ENCODE results near the gene SPG21.

Gene SPG21

GRCh38 chr15:64959128-64959527 lies 30.6 kb downstream of the SPG21 start:
- no peak for TF ChIP-seq CTCF (IDR thresholded peaks at IDR 0.05; ENCODE audit: control insufficient read depth, extremely low read depth, insufficient read depth)
- DNase-seq (ENCODE audit: low read depth) = no peak
- H3K4me3 ChIP-seq (ENCODE audit: low read depth, low read length) = no peak overlapping the region

- no peak for TF ChIP-seq CTCF (IDR thresholded peaks at IDR 0.05; ENCODE audit: control insufficient read depth, extremely low read depth, insufficient read depth)
These were observed 35.3 kb downstream of the SPG21 start for GRCh38 chr15:64954395-64954794.

GRCh38 chr15:64951777-64952418 lies 37.8 kb downstream of the SPG21 start:
- DNase-seq (ENCODE audit: low read depth) = no peak
- no peak overlapping the region for H3K4me3 ChIP-seq (ENCODE audit: low read depth, low read length)
- no peak for TF ChIP-seq CTCF (IDR thresholded peaks at IDR 0.05; ENCODE audit: control insufficient read depth, extremely low read depth, insufficient read depth)

More at GRCh38 chr15:64954395-64954794, 35.3 kb downstream of the SPG21 start:
- DNase-seq (ENCODE audit: low read depth) = no peak
- H3K4me3 ChIP-seq (ENCODE audit: low read depth, low read length) = no peak overlapping the region

GRCh38 chr15:64950888-64951287 lies 38.8 kb downstream of the SPG21 start:
- no peak for TF ChIP-seq CTCF (IDR thresholded peaks at IDR 0.05; ENCODE audit: control insufficient read depth, extremely low read depth, insufficient read depth)
- no peak for DNase-seq (ENCODE audit: low read depth)
- no peak overlapping the region for H3K4me3 ChIP-seq (ENCODE audit: low read depth, low read length)

GRCh38 chr15:64949383-64950186 lies 40.1 kb downstream of the SPG21 start:
- DNase-seq (ENCODE audit: low read depth) = no peak
- TF ChIP-seq CTCF (IDR thresholded peaks at IDR 0.05; ENCODE audit: control insufficient read depth, extremely low read depth, insufficient read depth) = no peak
- H3K4me3 ChIP-seq (ENCODE audit: low read depth, low read length) = no peak overlapping the region

GRCh38 chr15:64948916-64949315 lies 40.8 kb downstream of the SPG21 start:
- no peak for TF ChIP-seq CTCF (IDR thresholded peaks at IDR 0.05; ENCODE audit: control insufficient read depth, extremely low read depth, insufficient read depth)
- no peak overlapping the region for H3K4me3 ChIP-seq (ENCODE audit: low read depth, low read length)
- no peak for DNase-seq (ENCODE audit: low read depth)
